ENCODE measurements around the gene SCN5A.

GRCh38 chr3:38649500-38650247 is at the start of gene SCN5A:
- TF ChIP-seq EZH2phosphoT487 (IDR thresholded peaks at IDR 0.05; ENCODE audit: low read depth, severe bottlenecking, unreplicated experiment) (no peak), EZH2 (IDR thresholded peaks at IDR 0.05; ENCODE audit: borderline replicate concordance) (no peak), CTCF (IDR thresholded peaks at IDR 0.05; ENCODE audit: poor library complexity) (no peak)

Data from hepatocyte (in vitro differentiated cells).